Ovary (tissue), 9 donors: ENCODE data around the gene ZNF385C. TPM values are rescaled to one million over a fixed set of nuclear protein-coding genes. Genes with fewer than 3 reads are reported as not detected.

ENCODE experiments used
- DNase-seq, 5 donors: peaks; one replicate each; pipeline ENCODE4 v3.0.0-alpha.2; 2019 to 2020
- H3K27ac ChIP-seq, 2 donors: fragments of 200-600 bp; one replicate each; pipeline versions ENCODE4 v1.5.1 to v1.8.0; 2019 to 2022
- H3K27me3 ChIP-seq: fragments of 200-600 bp; one replicate; pipeline ENCODE4 v1.8.0; 2022
- H3K36me3 ChIP-seq: fragments of 200-600 bp; sonication (generic); one replicate; pipeline ENCODE4 v1.5.1; 2019
- H3K4me1 ChIP-seq: one replicate; pipeline ENCODE4 v1.8.1; 2013; ENCODE audit warnings: mild to moderate bottlenecking, moderate library complexity; ENCODE audit not compliant: insufficient read depth
- H3K4me3 ChIP-seq: fragments of 200-600 bp; sonication (generic); one replicate; pipeline ENCODE4 v1.5.1; 2017
- H3K9me3 ChIP-seq, 2 donors: fragments of 200-600 bp in 1 of 2; sonication (generic) in 1 of 2; one replicate each; pipeline versions ENCODE4 v1.5.1 to v1.8.1; 2013 to 2019; ENCODE audit warnings: mild to moderate bottlenecking in 1 of 2, moderate library complexity in 1 of 2
- EP300 ChIP-seq: sonication (generic); formaldehyde crosslinking; IDR thresholded peaks from one replicate; pipeline ENCODE4 v1.6.1; 2017; ENCODE audit warnings: antibody characterized with exemption
- POLR2A ChIP-seq: fragments of 450-650 bp; IDR thresholded peaks from one replicate; pipeline ENCODE4 v1.6.1; 2017; ENCODE audit warnings: antibody characterized with exemption, mild to moderate bottlenecking, moderate library complexity
- WGBS, 3 donors: extraction: QIAGEN DNeasy Blood & Tissue Kit in 1 of 3; methylation state at CpG; one replicate each; pipeline versions ENCODE4 v1.1.5 to v1.1.7; 2013 to 2017; 5-methylcytosine and 5-hydroxymethylcytosine counted together
- intact Hi-C, 4 donors: fragments of 100-400 bp; cut with DNase I; formaldehyde crosslinking; loops; one replicate each; pipeline versions ENCODE4 v1.11.0 to v1.15.1; 2022 to 2023
- polyA plus RNA-seq, 2 donors: library from polyadenylated mRNA; stranded (reverse); fragments of 200-250 nt in 1 of 2; fragments of 350-450 nt in 1 of 2; fragmentation: Illumina TruSeq in 1 of 2; extraction: RNeasy Lipid Tissue Mini Kit (QIAGEN cat#74804) in 1 of 2; gene quantifications; one replicate each; pipeline ENCODE4 v1.2.3, GENCODE V29; 2013 to 2014
- total RNA-seq, 7 donors: library from RNA; depleted of rRNA in 2 of 7; stranded (reverse); fragments of >200 nt in 2 of 7; fragmentation: NEBNext Ultra II Directional in 3 of 7; extraction: Animal tissue kit (Norgen Biotek cat#: 25700) in 3 of 7; gene quantifications; one replicate each; pipeline versions ENCODE4 v1.1.0 to v1.2.4, GENCODE V29; 2016 to 2023
- TF ChIP-seq, protein P1 (sequence below), 3 donors: fragments of 450-650 bp in 2 of 3; fragments of 200-600 bp in 1 of 3; IDR thresholded peaks; one replicate each; pipeline versions ENCODE4 v1.5.1 to v1.8.0; 2016 to 2022; ENCODE audit warnings: antibody characterized with exemption in 3 of 3, mild to moderate bottlenecking in 1 of 3
- donor health status: DM: no; HTN: no; CAD: no; lungs with moderate emphysema.
- donor health status: DM: no; HTN: no; CAD: no.
- donor health status: Bipolar disorder and iron deficiency.
- donor health status: DM: yes; HTN: yes; CAD: no.
- donor health status: DM: no; HTN: no; CAD: no.
- donor health status: DM: yes; HTN: yes; CAD: no.

Gene ZNF385C
- total and polyA plus RNA-seq, 9 donors: 0.36 to 3.0 (median 1.7) TPM

DNA sequence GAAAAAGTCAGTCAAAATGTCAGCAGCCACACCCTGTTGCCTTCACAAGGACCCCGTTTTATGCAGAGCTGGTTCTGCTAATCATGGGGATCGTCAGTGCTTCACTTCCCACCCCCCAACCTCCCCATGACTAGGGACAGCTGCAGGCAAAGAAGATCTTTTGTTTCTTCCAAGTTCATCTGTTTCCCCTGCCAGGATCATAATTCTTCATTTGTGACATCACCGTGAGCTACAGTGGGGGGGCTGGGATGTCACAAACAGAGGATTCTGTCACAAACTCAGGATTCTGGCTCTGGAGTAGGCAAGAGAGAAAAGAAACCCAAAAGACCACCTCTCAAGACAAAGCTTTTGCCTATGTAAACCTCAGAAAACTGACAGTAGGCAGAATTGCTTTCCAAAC, 105.7 kb downstream of the ZNF385C start:
- 68 to 72% (median 70%) methylated on average over 3 of the region's 3 CpGs for WGBS, 3 donors
- Histone ChIP-seq H3K4me1 (no peaks in the 10 kb centered on the region), H3K27ac (no peak overlapping the region), H3K36me3 (no peaks in the 10 kb centered on the region), H3K9me3 (no peaks in the 10 kb centered on the region), H3K4me3 (no peak overlapping the region), H3K27me3 (no peaks in the 10 kb centered on the region)
- intact Hi-C loops: no loop called here
- TF ChIP-seq, protein P1, sequence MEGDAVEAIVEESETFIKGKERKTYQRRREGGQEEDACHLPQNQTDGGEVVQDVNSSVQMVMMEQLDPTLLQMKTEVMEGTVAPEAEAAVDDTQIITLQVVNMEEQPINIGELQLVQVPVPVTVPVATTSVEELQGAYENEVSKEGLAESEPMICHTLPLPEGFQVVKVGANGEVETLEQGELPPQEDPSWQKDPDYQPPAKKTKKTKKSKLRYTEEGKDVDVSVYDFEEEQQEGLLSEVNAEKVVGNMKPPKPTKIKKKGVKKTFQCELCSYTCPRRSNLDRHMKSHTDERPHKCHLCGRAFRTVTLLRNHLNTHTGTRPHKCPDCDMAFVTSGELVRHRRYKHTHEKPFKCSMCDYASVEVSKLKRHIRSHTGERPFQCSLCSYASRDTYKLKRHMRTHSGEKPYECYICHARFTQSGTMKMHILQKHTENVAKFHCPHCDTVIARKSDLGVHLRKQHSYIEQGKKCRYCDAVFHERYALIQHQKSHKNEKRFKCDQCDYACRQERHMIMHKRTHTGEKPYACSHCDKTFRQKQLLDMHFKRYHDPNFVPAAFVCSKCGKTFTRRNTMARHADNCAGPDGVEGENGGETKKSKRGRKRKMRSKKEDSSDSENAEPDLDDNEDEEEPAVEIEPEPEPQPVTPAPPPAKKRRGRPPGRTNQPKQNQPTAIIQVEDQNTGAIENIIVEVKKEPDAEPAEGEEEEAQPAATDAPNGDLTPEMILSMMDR (IDR thresholded peaks at IDR 0.05): no peak
- no peak for TF ChIP-seq EP300
- TF ChIP-seq POLR2A: no peak
- DNase-seq: no peak

DNA sequence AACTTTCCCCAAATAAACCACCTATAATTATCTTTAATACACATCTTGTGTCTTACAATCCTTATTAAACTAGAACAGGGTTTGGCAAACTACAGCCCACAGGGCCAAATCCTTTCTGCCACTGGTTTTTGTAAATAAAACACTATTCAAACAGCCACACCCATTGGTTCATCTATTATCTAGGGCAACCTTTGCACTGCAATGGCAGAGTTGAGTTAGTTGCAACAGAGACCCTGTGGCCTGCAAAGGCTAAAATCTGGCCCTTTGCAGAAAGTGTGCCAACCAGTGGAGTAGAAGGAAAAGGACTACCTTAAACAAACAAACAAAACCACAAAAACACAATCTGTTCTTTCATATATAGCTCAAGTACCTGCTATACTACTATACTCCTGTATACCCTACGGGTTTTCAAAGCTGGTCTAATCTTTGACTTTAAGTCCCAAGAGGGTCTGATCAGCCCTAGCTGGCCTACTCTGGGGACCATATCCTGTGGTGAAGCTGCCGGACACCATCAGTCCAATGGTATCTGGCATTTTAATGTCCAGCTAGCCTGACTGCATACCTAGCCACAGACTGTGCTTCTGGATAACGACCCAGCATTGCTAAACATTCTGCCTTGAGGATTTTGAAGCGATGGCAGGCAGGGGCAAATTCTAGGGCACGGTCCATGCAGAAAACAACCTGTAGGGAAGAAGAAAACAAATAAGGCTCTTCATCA, 108.4 kb downstream of the ZNF385C start:
- no peaks in the 10 kb centered on the region for H3K9me3 ChIP-seq
- no peak overlapping the region for H3K27ac ChIP-seq
- no peaks in the 10 kb centered on the region for H3K4me1 ChIP-seq
- no peaks in the 10 kb centered on the region for H3K36me3 ChIP-seq
- H3K4me3 ChIP-seq: no peak overlapping the region
- no peak for DNase-seq
- WGBS, 3 donors: 80 to 97% (median 83%) methylated on average over 5 of the region's 5 CpGs
- no peak for TF ChIP-seq POLR2A
- TF ChIP-seq, protein P1 (IDR thresholded peaks at IDR 0.05): no peak
- H3K27me3 ChIP-seq: no peaks in the 10 kb centered on the region
- intact Hi-C loops: no loop called here

DNA sequence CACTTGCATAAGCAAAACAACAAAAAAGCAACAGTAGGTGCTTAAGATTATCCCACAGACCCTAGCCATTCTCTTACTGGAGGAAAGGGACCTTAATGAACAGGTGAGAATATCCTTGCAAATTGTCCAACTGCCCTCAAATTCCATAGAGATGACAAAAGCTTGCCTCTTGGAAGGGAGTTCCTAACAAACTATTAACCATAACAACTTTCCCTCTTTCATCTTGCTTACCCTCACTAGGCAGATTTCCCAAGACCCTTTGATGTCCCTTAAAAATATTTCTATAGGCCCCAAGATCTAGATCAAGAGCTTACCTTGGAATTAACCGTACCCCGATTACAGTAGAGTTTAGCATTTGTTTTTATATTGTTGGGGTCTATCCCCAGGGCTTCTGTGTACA, 109.9 kb downstream of the ZNF385C start:
- TF ChIP-seq POLR2A (no peak), EP300 (no peak)
- TF ChIP-seq, protein P1 (IDR thresholded peaks at IDR 0.05): no peak
- no peak for DNase-seq
- H3K27ac ChIP-seq: no peak overlapping the region
- H3K4me3 ChIP-seq: no peak overlapping the region
- no peaks in the 10 kb centered on the region for H3K36me3 ChIP-seq
- no peaks in the 10 kb centered on the region for H3K4me1 ChIP-seq
- H3K9me3 ChIP-seq: no peaks in the 10 kb centered on the region
- intact Hi-C loops: no loop called here
- WGBS, 3 donors: 89 to 93% (median 90%) methylated on average over 2 of the region's 2 CpGs
- H3K27me3 ChIP-seq: no peaks in the 10 kb centered on the region

DNA sequence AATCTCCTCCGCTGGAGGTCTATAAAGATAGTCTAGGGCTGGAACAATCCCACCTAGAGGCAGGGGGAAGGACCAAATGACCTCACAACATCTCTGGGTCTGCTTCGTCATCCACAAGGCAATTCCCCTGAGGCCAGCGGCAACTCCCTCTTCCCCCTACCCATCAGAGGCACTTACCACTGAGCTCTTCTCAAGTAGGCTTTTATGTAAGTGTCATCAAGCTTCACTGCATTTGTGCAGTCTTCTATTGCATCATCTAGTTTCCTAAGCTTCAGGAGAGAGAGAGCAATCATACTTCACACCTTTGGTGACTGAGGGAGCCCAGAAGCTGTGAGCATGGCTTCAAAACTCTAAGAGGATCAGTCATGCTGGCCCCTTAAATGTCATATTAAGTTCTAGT, 110.6 kb downstream of the ZNF385C start:
- intact Hi-C loops: no loop called here
- no peak overlapping the region for H3K27ac ChIP-seq
- no peaks in the 10 kb centered on the region for H3K4me1 ChIP-seq
- H3K4me3 ChIP-seq: no peak overlapping the region
- no peaks in the 10 kb centered on the region for H3K9me3 ChIP-seq
- no peaks in the 10 kb centered on the region for H3K27me3 ChIP-seq
- TF ChIP-seq, protein P1 (IDR thresholded peaks at IDR 0.05): no peak
- TF ChIP-seq POLR2A: no peak
- no peak for TF ChIP-seq EP300
- 78 to 84% (median 82%) methylated on average over 3 of the region's 3 CpGs for WGBS, 3 donors
- DNase-seq: no peak
- H3K36me3 ChIP-seq: no peaks in the 10 kb centered on the region
